GM11168 (cell line): ENCODE results near the gene HSD17B2.
"Not testable (repeated sequence)": the region's sequence is repeated elsewhere in the genome, so short reads cannot be mapped to it uniquely, and the experiment has no call there.

Experiments
- in situ Hi-C: fragments of 300-500 bp; cut with MboI; formaldehyde crosslinking; loops from one replicate; pipeline ENCODE4 v1.12.0; 2022; ENCODE audit warnings: low sequenced_read_pairs; ENCODE audit not compliant: unreplicated experiment

The HSD17B2 gene

GRCh38 chr16:82034981-82035612 lies at the start of gene HSD17B2:
HSD17B2 (plus strand) TSS chr16:82035253; CDS start chr16:82035425, 172 bp downstream.
- in situ Hi-C loops, result no loop called here

GRCh38 chr16:81987121-81987520 lies 47.9 kb upstream of the HSD17B2 start:
- in situ Hi-C loops, result no loop called here

- in situ Hi-C loops, result no loop called here
Observed at GRCh38 chr16:81987706-81988105, 47.3 kb upstream of the HSD17B2 start.

- in situ Hi-C loops, result no loop called here
Observed at GRCh38 chr16:81992859-81993258, 42.2 kb upstream of the HSD17B2 start.

- in situ Hi-C loops, result no loop called here
Observed at GRCh38 chr16:81994485-81994884, 40.6 kb upstream of the HSD17B2 start.

- in situ Hi-C loops, result no loop called here
Observed at GRCh38 chr16:81995651-81996050, 39.4 kb upstream of the HSD17B2 start.

- in situ Hi-C loops, result no loop called here
Observed at GRCh38 chr16:81996664-81997509, 38.2 kb upstream of the HSD17B2 start.

GRCh38 chr16:81997738-81998137 lies 37.3 kb upstream of the HSD17B2 start:
- in situ Hi-C loops, result no loop called here

GRCh38 chr16:82002831-82003230 lies 32.2 kb upstream of the HSD17B2 start:
- in situ Hi-C loops, result no loop called here

- in situ Hi-C loops, result no loop called here
Observed at GRCh38 chr16:82004601-82005000, 30.5 kb upstream of the HSD17B2 start.

- in situ Hi-C loops, result no loop called here
Observed at GRCh38 chr16:82005027-82005830, 29.8 kb upstream of the HSD17B2 start.

GRCh38 chr16:82006036-82006435 lies 29.0 kb upstream of the HSD17B2 start:
- in situ Hi-C loops, result no loop called here

- in situ Hi-C loops, result no loop called here
Observed at GRCh38 chr16:82007189-82007588, 27.9 kb upstream of the HSD17B2 start.

- in situ Hi-C loops, result no loop called here
Observed at GRCh38 chr16:82008957-82009592, 26.0 kb upstream of the HSD17B2 start.

GRCh38 chr16:82009789-82010188 lies 25.3 kb upstream of the HSD17B2 start:
- in situ Hi-C loops, result not testable (repeated sequence)

GRCh38 chr16:82010649-82011048 lies 24.4 kb upstream of the HSD17B2 start:
- in situ Hi-C loops, result no loop called here

GRCh38 chr16:82011199-82011641 lies 23.8 kb upstream of the HSD17B2 start, which contains the start of gene SDR42E1:
SDR42E1 (minus strand) TSS chr16:82011470; CDS start chr16:82000858, 10,612 bp downstream.
- in situ Hi-C loops, result no loop called here

GRCh38 chr16:82013139-82013538 lies 21.9 kb upstream of the HSD17B2 start:
- in situ Hi-C loops, result no loop called here

GRCh38 chr16:82016263-82016662 lies 18.8 kb upstream of the HSD17B2 start:
- in situ Hi-C loops, result no loop called here

- in situ Hi-C loops, result no loop called here
Observed at GRCh38 chr16:82016964-82017363, 18.1 kb upstream of the HSD17B2 start.
